ENCODE data around the gene SBF1. TPM values are rescaled to one million over a fixed set of nuclear protein-coding genes. Genes with fewer than 3 reads are reported as not detected.

The SBF1 gene
- total and polyA plus RNA-seq, 4 donors: 8.3 to 37.6 (median 16.4) TPM

GRCh38 chr22:50439314-50439870, 35.4 kb downstream of the SBF1 start:
- Histone ChIP-seq H3K36me3 (ENCODE audit: control insufficient read depth in 4 of 4, insufficient read depth in 3 of 4, low read depth in 1 of 4, low read length in 3 of 4) (peaks cover 10 to 70% (median 38%) of the 10 kb centered on the region in 4 donors), H3K9me3 (ENCODE audit: control insufficient read depth in 4 of 4, low read length in 3 of 4) (no peaks in the 10 kb centered on the region), H3K9ac (ENCODE audit: low read depth in 1 of 2, low read length in 2 of 2) (no peak overlapping the region), H3K27me3 (ENCODE audit: control insufficient read depth in 4 of 4, insufficient read depth in 4 of 4, low read length in 3 of 4) (no peaks in the 10 kb centered on the region), H3K27ac (ENCODE audit: low read depth in 1 of 2, low read length in 2 of 2) (no peak overlapping the region), H3K4me1 (ENCODE audit: control insufficient read depth in 4 of 4, insufficient read depth in 4 of 4, low read length in 3 of 4) (peaks cover 0 to 3% (median 0%) of the 10 kb centered on the region in 4 donors), H3K4me3 (ENCODE audit: low read depth in 1 of 3, low read length in 3 of 3) (no peak overlapping the region)
- DNase-seq (ENCODE audit: low spot score): no peak
- WGBS: 84% methylated on average over 17 of the region's 17 CpGs
- TF ChIP-seq TAF1 (conservative IDR thresholded peaks at IDR 0.05) (no peak), NR2F2 (IDR thresholded peaks at IDR 0.05) (no peak), ZBTB33 (IDR thresholded peaks at IDR 0.05) (no peak), CTCF (IDR thresholded peaks at IDR 0.05; ENCODE audit: low read depth, low read length, missing input control) (no peak), SP1 (IDR thresholded peaks at IDR 0.05) (no peak), GABPA (IDR thresholded peaks at IDR 0.05 in 1 of 2, conservative IDR thresholded peaks at IDR 0.05 in 1 of 2) (no peak), EGR1 (IDR thresholded peaks at IDR 0.05; ENCODE audit: low read depth in 2 of 2) (no peak), FOXA1 (IDR thresholded peaks at IDR 0.05) (no peak), REST (IDR thresholded peaks at IDR 0.05) (no peak), JUND (IDR thresholded peaks at IDR 0.05) (no peak), YY1 (IDR thresholded peaks at IDR 0.05) (no peak), RXRA (IDR thresholded peaks at IDR 0.05) (no peak)

DNA sequence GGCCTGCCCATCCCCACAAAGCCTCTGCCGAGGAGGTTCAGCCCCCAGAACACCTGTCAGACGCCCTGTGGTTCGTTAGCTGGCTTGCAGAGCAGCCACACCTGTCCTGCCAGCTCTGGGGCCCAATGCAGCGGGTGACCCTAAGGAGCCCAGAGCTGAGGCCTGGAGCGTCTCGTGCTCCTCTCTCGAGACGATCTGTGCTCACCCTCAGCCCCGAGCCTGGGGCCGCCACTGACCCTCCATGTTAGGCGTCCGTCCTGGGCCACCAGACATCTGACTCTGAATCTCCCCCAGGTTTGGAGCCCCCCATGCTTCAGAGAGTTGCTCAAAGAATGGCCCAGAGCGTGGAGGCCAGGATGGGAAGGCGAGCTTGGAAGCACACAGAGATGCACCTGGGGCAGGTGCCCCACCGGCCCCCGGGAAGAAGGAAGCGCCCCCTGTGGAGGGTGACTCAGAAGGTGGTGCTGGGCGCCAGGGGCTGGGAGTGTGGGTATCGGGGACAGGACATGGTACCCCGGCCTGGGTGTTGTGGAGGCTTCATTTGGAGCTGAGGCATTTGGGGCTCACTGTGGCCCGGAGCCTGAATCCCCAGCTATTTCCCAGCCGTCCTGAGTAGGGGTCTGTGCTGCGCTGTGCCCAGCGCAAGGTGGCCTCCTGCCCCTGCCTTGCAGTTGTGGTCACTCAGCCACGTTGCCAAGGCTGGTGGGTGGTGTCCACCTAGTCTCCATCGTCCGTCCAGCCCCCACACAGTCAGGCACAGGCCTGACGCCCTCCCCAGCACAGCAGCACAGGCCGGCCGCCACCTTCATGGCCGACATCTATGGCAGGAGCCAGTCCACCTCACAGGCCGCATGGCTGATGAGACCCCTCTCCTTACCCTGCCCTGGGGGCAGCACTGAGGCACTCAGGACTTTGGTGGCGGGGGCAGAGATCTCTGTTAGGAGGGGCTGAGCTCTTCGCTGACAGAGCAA, 36.2 kb downstream of the SBF1 start:
- DNase-seq (ENCODE audit: low spot score): no peak
- H3K9me3 ChIP-seq (ENCODE audit: control insufficient read depth in 4 of 4, low read length in 3 of 4): no peaks in the 10 kb centered on the region
- no peaks in the 10 kb centered on the region for H3K27me3 ChIP-seq (ENCODE audit: control insufficient read depth in 4 of 4, insufficient read depth in 4 of 4, low read length in 3 of 4)
- peaks cover 10 to 66% (median 38%) of the 10 kb centered on the region in 4 donors for H3K36me3 ChIP-seq (ENCODE audit: control insufficient read depth in 4 of 4, insufficient read depth in 3 of 4, low read depth in 1 of 4, low read length in 3 of 4)
- no peak overlapping the region for H3K4me3 ChIP-seq (ENCODE audit: low read depth in 1 of 3, low read length in 3 of 3)
- TF ChIP-seq FOXA1 (IDR thresholded peaks at IDR 0.05): no peak
- TF ChIP-seq HNF4G (IDR thresholded peaks at IDR 0.05): no peak
- TF ChIP-seq JUND (IDR thresholded peaks at IDR 0.05): no peak
- TF ChIP-seq TAF1 (conservative IDR thresholded peaks at IDR 0.05): no peak
- TF ChIP-seq EGR1 (IDR thresholded peaks at IDR 0.05; ENCODE audit: low read depth in 2 of 2): no peak
- TF ChIP-seq MAX (IDR thresholded peaks at IDR 0.05): no peak
- TF ChIP-seq ZBTB33 (IDR thresholded peaks at IDR 0.05): no peak
- H3K9ac ChIP-seq (ENCODE audit: low read depth in 1 of 2, low read length in 2 of 2): no peak overlapping the region
- 90% methylated on average over 34 of the region's 34 CpGs for WGBS
- peaks cover 0 to 3% (median 0%) of the 10 kb centered on the region in 4 donors for H3K4me1 ChIP-seq (ENCODE audit: control insufficient read depth in 4 of 4, insufficient read depth in 4 of 4, low read length in 3 of 4)
- H3K27ac ChIP-seq (ENCODE audit: low read depth in 1 of 2, low read length in 2 of 2): no peak overlapping the region
